H1 (cell line): Measurements from ENCODE around the gene LRRTM4. TPM values are rescaled to one million over a fixed set of nuclear protein-coding genes. Genes with fewer than 3 reads are reported as not detected.

Experiments
- CTCF ChIA-PET: fragments of 300-600 bp; sonication (Branson Sonifier 250); formaldehyde crosslinking; loops from one replicate; lab custom pipeline; 2021; ENCODE audit not compliant: partially characterized antibody; lab: Charles Lee
- POLR2A ChIA-PET: fragments of 300-600 bp; sonication (Branson Sonifier 250); formaldehyde crosslinking; loops from one replicate; lab custom pipeline; 2021; ENCODE audit warnings: inconsistent platforms; ENCODE audit not compliant: partially characterized antibody; lab: Charles Lee
- DNase-seq, 2 experiments: peaks; one replicate each; pipeline versions ENCODE4 v3.0.0 to v3.0.0-alpha.2; 2010 to 2022; ENCODE audit warnings: low spot score in 2 of 2, low read depth in 1 of 2, mixed read lengths in 1 of 2
- FAIRE-seq: peaks from 2 replicates; lab custom pipeline; 2011; peaks lifted over from hg19 to GRCh38; lab: Jason Lieb, UNC
- H2AFZ ChIP-seq: 2 replicates; pipeline ENCODE4 v1.8.1; 2012; ENCODE audit warnings: low read length, inconsistent platforms
- H2AK5ac ChIP-seq: 2 replicates; pipeline ENCODE4 v1.6.1; 2013; ENCODE audit warnings: low read depth, low read length
- H2BK120ac ChIP-seq: replicated peaks from 2 replicates; pipeline ENCODE3; 2013; ENCODE audit warnings: low read depth, low read length, inconsistent platforms
- H2BK12ac ChIP-seq: 2 replicates; pipeline ENCODE4 v1.6.1; 2013; ENCODE audit warnings: low read depth, low read length
- H2BK15ac ChIP-seq: 2 replicates; pipeline ENCODE4 v1.6.1; 2013; ENCODE audit warnings: low read length
- H2BK20ac ChIP-seq: 2 replicates; pipeline ENCODE4 v1.6.1; 2013; ENCODE audit warnings: low read length
- H2BK5ac ChIP-seq: 2 replicates; pipeline ENCODE4 v1.6.1; 2013; ENCODE audit warnings: low read depth, low read length
- H3K14ac ChIP-seq: 2 replicates; pipeline ENCODE4 v1.6.1; 2013; ENCODE audit warnings: inconsistent platforms; ENCODE audit not compliant: insufficient read length
- H3K18ac ChIP-seq: 2 replicates; pipeline ENCODE4 v1.6.1; 2013; ENCODE audit warnings: low read length; ENCODE audit errors: extremely low read depth
- H3K23ac ChIP-seq: 2 replicates; pipeline ENCODE4 v1.6.1; 2013; ENCODE audit warnings: inconsistent platforms; ENCODE audit not compliant: insufficient read length
- H3K23me2 ChIP-seq: 2 replicates; pipeline ENCODE4 v1.6.1; 2013; ENCODE audit warnings: low read depth, low read length
- H3K27ac ChIP-seq: 2 replicates; pipeline ENCODE4 v1.6.1; 2011; ENCODE audit warnings: low read depth, low read length, inconsistent platforms
- H3K27me3 ChIP-seq, 4 experiments: replicated peaks in 1 of 4; 1 replicate in 1 of 4; 2 replicates in 3 of 4; pipeline versions ENCODE4 v1.6.1 to v1.8.1; 2011 to 2013; ENCODE audit warnings: low read length in 3 of 4, mild to moderate bottlenecking in 3 of 4, inconsistent platforms in 2 of 4, mixed read lengths in 2 of 4, moderate library complexity in 1 of 4; ENCODE audit not compliant: control insufficient read depth in 3 of 4, insufficient read depth in 3 of 4; ENCODE audit errors: extremely low read depth in 1 of 4
- H3K36me3 ChIP-seq, 4 experiments: 2 replicates each; pipeline versions ENCODE4 v1.6.1 to v1.8.1; 2011 to 2013; ENCODE audit warnings: mild to moderate bottlenecking in 4 of 4, low read length in 3 of 4, moderate library complexity in 2 of 4, control low read depth in 1 of 4, inconsistent platforms in 1 of 4; ENCODE audit not compliant: insufficient read depth in 4 of 4, control insufficient read depth in 2 of 4
- H3K4ac ChIP-seq: replicated peaks from 2 replicates; pipeline ENCODE3; 2013; ENCODE audit warnings: low read length, low read depth, mixed read lengths, inconsistent platforms; ENCODE audit not compliant: insufficient read length
- H3K4me1 ChIP-seq, 4 experiments: replicated peaks in 1 of 4; 1 replicate in 1 of 4; 2 replicates in 3 of 4; pipeline versions ENCODE4 v1.6.1 to v1.8.1; 2011 to 2013; ENCODE audit warnings: low read length in 3 of 4, inconsistent platforms in 2 of 4, mixed read lengths in 1 of 4; ENCODE audit not compliant: insufficient read depth in 4 of 4, control insufficient read depth in 3 of 4
- H3K4me2 ChIP-seq, 2 experiments: 2 replicates each; pipeline versions ENCODE4 v1.6.1 to v1.8.1; 2011 to 2013; ENCODE audit warnings: low read depth in 2 of 2, low read length in 2 of 2, control low read depth in 1 of 2, inconsistent platforms in 1 of 2, mild to moderate bottlenecking in 1 of 2; ENCODE audit not compliant: insufficient read depth in 1 of 2
- H3K4me3 ChIP-seq, 4 experiments: fragments of 200-600, 300-600 bp in 1 of 4; sonication (generic), shearing (Covaris generic), sonication (Bioruptor Twin) in 1 of 4; 2 replicates each; pipeline versions ENCODE4 v1.5.1 to v1.8.1; 2011 to 2016; ENCODE audit warnings: low read length in 4 of 4, low read depth in 3 of 4, control low read depth in 2 of 4, inconsistent platforms in 2 of 4, mild to moderate bottlenecking in 2 of 4, mixed read lengths in 1 of 4, moderate library complexity in 1 of 4; ENCODE audit not compliant: insufficient read depth in 2 of 4; ENCODE audit errors: extremely low read depth in 1 of 4
- H3K56ac ChIP-seq: replicated peaks from 2 replicates; pipeline ENCODE3; 2013; ENCODE audit warnings: low read depth, mild to moderate bottlenecking, mixed read lengths, low read length, inconsistent platforms; ENCODE audit not compliant: insufficient read length
- H3K79me1 ChIP-seq: 2 replicates; pipeline ENCODE4 v1.6.1; 2013; ENCODE audit warnings: low read depth, low read length, control low read depth
- H3K79me2 ChIP-seq, 2 experiments: 2 replicates each; pipeline versions ENCODE4 v1.6.1 to v1.8.1; 2012 to 2013; ENCODE audit warnings: low read length in 2 of 2, mild to moderate bottlenecking in 2 of 2, inconsistent platforms in 1 of 2; ENCODE audit not compliant: insufficient read depth in 2 of 2, control insufficient read depth in 1 of 2
- H3K9ac ChIP-seq, 4 experiments: replicated peaks in 1 of 4; 1 replicate in 1 of 4; 2 replicates in 3 of 4; pipeline versions ENCODE4 v1.6.1 to v1.8.1; 2011 to 2013; ENCODE audit warnings: low read depth in 3 of 4, low read length in 3 of 4, control low read depth in 2 of 4, mild to moderate bottlenecking in 2 of 4, moderate library complexity in 2 of 4, inconsistent platforms in 1 of 4; ENCODE audit errors: extremely low read depth in 1 of 4
- H3K9me3 ChIP-seq, 2 experiments: 2 replicates each; pipeline versions ENCODE4 v1.6.1 to v1.8.1; 2012 to 2013; ENCODE audit warnings: mild to moderate bottlenecking in 2 of 2, moderate library complexity in 2 of 2, control low read depth in 1 of 2, inconsistent platforms in 1 of 2, low read depth in 1 of 2, low read length in 1 of 2, mixed read lengths in 1 of 2; ENCODE audit not compliant: insufficient read depth in 2 of 2
- H4K20me1 ChIP-seq, 2 experiments: replicated peaks in 1 of 2; 2 replicates each; pipeline versions ENCODE3 to v1.8.1; 2011 to 2013; ENCODE audit warnings: inconsistent platforms in 2 of 2, low read length in 2 of 2, mild to moderate bottlenecking in 1 of 2; ENCODE audit not compliant: insufficient read depth in 2 of 2, control insufficient read depth in 1 of 2
- H4K5ac ChIP-seq: 2 replicates; pipeline ENCODE4 v1.6.1; 2013; ENCODE audit warnings: low read length, low read depth, mixed read lengths, inconsistent platforms; ENCODE audit not compliant: insufficient read length
- H4K8ac ChIP-seq: 2 replicates; pipeline ENCODE4 v1.8.0; 2013; ENCODE audit warnings: mild to moderate bottlenecking, moderate library complexity, low read length, inconsistent platforms; ENCODE audit not compliant: insufficient read depth; ENCODE audit errors: extremely low read depth
- H4K91ac ChIP-seq: replicated peaks from 2 replicates; pipeline ENCODE3; 2013; ENCODE audit warnings: low read length, mixed read lengths, inconsistent platforms; ENCODE audit not compliant: insufficient read length
- CBX8 ChIP-seq: fragments of 300-800, 300-1000 bp; sonication (generic); IDR thresholded peaks from 2 replicates; pipeline ENCODE4 v1.7.1; 2016; ENCODE audit warnings: low read depth, low read length, borderline replicate concordance
- CTBP2 ChIP-seq: IDR thresholded peaks from 2 replicates; pipeline ENCODE4 v1.7.0; 2011; ENCODE audit warnings: borderline replicate concordance, mild to moderate bottlenecking, moderate library complexity, mixed read lengths, low read length; ENCODE audit not compliant: insufficient read depth, insufficient read length
- FOSL1 ChIP-seq: IDR thresholded peaks from 2 replicates; pipeline ENCODE4 v1.6.1; 2011; ENCODE audit warnings: mild to moderate bottlenecking, low read depth, low read length, moderate library complexity; ENCODE audit not compliant: insufficient read depth
- GABPA ChIP-seq: IDR thresholded peaks from 2 replicates; pipeline ENCODE4 v1.6.1; 2011; ENCODE audit warnings: mild to moderate bottlenecking, low read length, moderate library complexity, borderline replicate concordance; ENCODE audit not compliant: insufficient read depth
- GTF2F1 ChIP-seq: IDR thresholded peaks from 2 replicates; pipeline ENCODE4 v1.6.1; 2012; ENCODE audit warnings: low read depth, low read length, improper control_type of control experiment, borderline replicate concordance
- POLR2A ChIP-seq, 2 experiments: IDR thresholded peaks; 1 replicate in 1 of 2; 2 replicates in 1 of 2; pipeline ENCODE4 v1.6.1; 2011; ENCODE audit warnings: low read depth in 2 of 2, low read length in 2 of 2, mild to moderate bottlenecking in 2 of 2; ENCODE audit errors: control extremely low read depth in 1 of 2
- RFX5 ChIP-seq: IDR thresholded peaks from 2 replicates; pipeline ENCODE4 v1.6.1; 2011; ENCODE audit warnings: low read depth, low read length, improper control_type of control experiment, borderline replicate concordance
- SIX5 ChIP-seq: IDR thresholded peaks from 2 replicates; pipeline ENCODE4 v1.6.1; 2011; ENCODE audit warnings: mild to moderate bottlenecking, low read depth, low read length
- SRF ChIP-seq: IDR thresholded peaks from 2 replicates; pipeline ENCODE4 v1.6.1; 2011; ENCODE audit warnings: mild to moderate bottlenecking, low read depth, low read length, moderate library complexity
- TCF12 ChIP-seq: IDR thresholded peaks from 2 replicates; pipeline ENCODE4 v1.6.1; 2011; ENCODE audit warnings: low read depth, mild to moderate bottlenecking, low read length
- WGBS, 2 experiments: shearing (Covaris generic) in 1 of 2; methylation state at CpG; one replicate each; pipeline versions ENCODE4 v1.1.6 to v1.1.7; 2013 to 2015; ENCODE audit warnings: low lambda C conversion rate in 2 of 2, mixed read lengths in 2 of 2, inconsistent platforms in 1 of 2, low coverage in 1 of 2, missing lambda C conversion rate in 1 of 2; ENCODE audit not compliant: insufficient replicate concordance in 2 of 2, insufficient coverage in 1 of 2, insufficient read length in 1 of 2; ENCODE audit errors: extremely low coverage in 1 of 2, missing lambda C conversion rate in 1 of 2; 5-methylcytosine and 5-hydroxymethylcytosine counted together
- polyA plus RNA-seq, 7 experiments: library from polyadenylated mRNA; depleted of rRNA in 3 of 7; stranded (reverse) in 5 of 7; unstranded in 2 of 7; fragments of >200 nt in 5 of 7; fragments of 200-250 nt in 2 of 7; gene quantifications; 1 replicate in 5 of 7; 2 replicates in 1 of 7; 4 replicates in 1 of 7; pipeline versions ENCODE4 v1.2.1 to v1.2.3, GENCODE V29; 2011 to 2013; ENCODE audit warnings: missing spikeins in 2 of 7, mixed read lengths in 2 of 7
- total RNA-seq: library from RNA; stranded (reverse); fragmentation: NEBNext Ultra II Directional; extraction: Animal tissue kit (Norgen Biotek cat#: 25700); gene quantifications from 2 replicates; pipeline ENCODE4 v1.2.1, GENCODE V29; 2021

LRRTM4 gene
- total and polyA plus RNA-seq, 2 of the 8 experiments (the other 6 are each of a cell fraction or from before 2014, with no cell fraction given), result 3.6 to 9.5 TPM

- H3K9me3 ChIP-seq, result no peaks in the 10 kb centered on the region
- H2BK12ac ChIP-seq, result no peak overlapping the region
- H3K4ac ChIP-seq, result no peak overlapping the region
- H3K56ac ChIP-seq, result no peak overlapping the region
- no peaks in the 10 kb centered on the region for H3K23me2 ChIP-seq
- no peak overlapping the region for H3K23ac ChIP-seq
- no peak overlapping the region for H3K4me3 ChIP-seq
- FAIRE-seq (no peak), DNase-seq (no peak)
- WGBS, 2 experiments, result 75% methylated on average over 2 of the region's 2 CpGs; no CpG with 5 or more reads in 1 of the 2 experiments
- no peaks in the 10 kb centered on the region for H3K36me3 ChIP-seq
- H4K20me1 ChIP-seq, result no peaks in the 10 kb centered on the region
- H2BK15ac ChIP-seq, result no peak overlapping the region
- H2AFZ ChIP-seq, result no peak overlapping the region
- no peaks in the 10 kb centered on the region for H3K79me1 ChIP-seq
- H4K8ac ChIP-seq, result no peak overlapping the region
- H3K18ac ChIP-seq, result no peak overlapping the region
- H3K4me2 ChIP-seq, result no peak overlapping the region
- no peaks in the 10 kb centered on the region for H3K27me3 ChIP-seq
- ChIA-PET POLR2A (no interaction called here), CTCF (no interaction called here)
- no peak overlapping the region for H2BK120ac ChIP-seq
- H3K79me2 ChIP-seq, result no peaks in the 10 kb centered on the region
- no peak overlapping the region for H3K27ac ChIP-seq
- no peak overlapping the region for H4K91ac ChIP-seq
- no peaks in the 10 kb centered on the region for H3K4me1 ChIP-seq
- H2BK20ac ChIP-seq, result no peak overlapping the region
- no peak overlapping the region for H2BK5ac ChIP-seq
- no peak overlapping the region for H4K5ac ChIP-seq
- H2AK5ac ChIP-seq, result no peak overlapping the region
- no peak overlapping the region for H3K14ac ChIP-seq
- no peak overlapping the region for H3K9ac ChIP-seq
- no peak for TF ChIP-seq POLR2A (IDR thresholded peaks at IDR 0.05; ENCODE audit: control extremely low read depth in 1 of 2, low read depth in 2 of 2, low read length in 2 of 2)
- no peak for TF ChIP-seq SIX5
- TF ChIP-seq SRF, result no peak
- no peak for TF ChIP-seq RFX5
- no peak for TF ChIP-seq CBX8
- TF ChIP-seq GABPA, result no peak
- no peak for TF ChIP-seq TCF12
- no peak for TF ChIP-seq CTBP2
- no peak for TF ChIP-seq FOSL1
- TF ChIP-seq GTF2F1, result no peak
These were observed 575.5 kb downstream of the LRRTM4 start for GRCh38 chr2:76946631-76947145.
